GM08714 (cell line): ENCODE data around the gene NFKBIZ.

ENCODE experiments used
- H3K4me3 ChIP-seq: fragments of 200-500 bp; sonication (Bioruptor generic); 2 replicates; pipeline ENCODE4 v1.5.1; 2014; ENCODE audit warnings: mild to moderate bottlenecking, low read length, inconsistent platforms
- ZNF274 ChIP-seq: IDR thresholded peaks from 2 replicates; pipeline ENCODE4 v1.6.1; 2012; ENCODE audit warnings: mild to moderate bottlenecking, low read depth, low read length

NFKBIZ gene, protein sequence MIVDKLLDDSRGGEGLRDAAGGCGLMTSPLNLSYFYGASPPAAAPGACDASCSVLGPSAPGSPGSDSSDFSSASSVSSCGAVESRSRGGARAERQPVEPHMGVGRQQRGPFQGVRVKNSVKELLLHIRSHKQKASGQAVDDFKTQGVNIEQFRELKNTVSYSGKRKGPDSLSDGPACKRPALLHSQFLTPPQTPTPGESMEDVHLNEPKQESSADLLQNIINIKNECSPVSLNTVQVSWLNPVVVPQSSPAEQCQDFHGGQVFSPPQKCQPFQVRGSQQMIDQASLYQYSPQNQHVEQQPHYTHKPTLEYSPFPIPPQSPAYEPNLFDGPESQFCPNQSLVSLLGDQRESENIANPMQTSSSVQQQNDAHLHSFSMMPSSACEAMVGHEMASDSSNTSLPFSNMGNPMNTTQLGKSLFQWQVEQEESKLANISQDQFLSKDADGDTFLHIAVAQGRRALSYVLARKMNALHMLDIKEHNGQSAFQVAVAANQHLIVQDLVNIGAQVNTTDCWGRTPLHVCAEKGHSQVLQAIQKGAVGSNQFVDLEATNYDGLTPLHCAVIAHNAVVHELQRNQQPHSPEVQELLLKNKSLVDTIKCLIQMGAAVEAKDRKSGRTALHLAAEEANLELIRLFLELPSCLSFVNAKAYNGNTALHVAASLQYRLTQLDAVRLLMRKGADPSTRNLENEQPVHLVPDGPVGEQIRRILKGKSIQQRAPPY

DNA sequence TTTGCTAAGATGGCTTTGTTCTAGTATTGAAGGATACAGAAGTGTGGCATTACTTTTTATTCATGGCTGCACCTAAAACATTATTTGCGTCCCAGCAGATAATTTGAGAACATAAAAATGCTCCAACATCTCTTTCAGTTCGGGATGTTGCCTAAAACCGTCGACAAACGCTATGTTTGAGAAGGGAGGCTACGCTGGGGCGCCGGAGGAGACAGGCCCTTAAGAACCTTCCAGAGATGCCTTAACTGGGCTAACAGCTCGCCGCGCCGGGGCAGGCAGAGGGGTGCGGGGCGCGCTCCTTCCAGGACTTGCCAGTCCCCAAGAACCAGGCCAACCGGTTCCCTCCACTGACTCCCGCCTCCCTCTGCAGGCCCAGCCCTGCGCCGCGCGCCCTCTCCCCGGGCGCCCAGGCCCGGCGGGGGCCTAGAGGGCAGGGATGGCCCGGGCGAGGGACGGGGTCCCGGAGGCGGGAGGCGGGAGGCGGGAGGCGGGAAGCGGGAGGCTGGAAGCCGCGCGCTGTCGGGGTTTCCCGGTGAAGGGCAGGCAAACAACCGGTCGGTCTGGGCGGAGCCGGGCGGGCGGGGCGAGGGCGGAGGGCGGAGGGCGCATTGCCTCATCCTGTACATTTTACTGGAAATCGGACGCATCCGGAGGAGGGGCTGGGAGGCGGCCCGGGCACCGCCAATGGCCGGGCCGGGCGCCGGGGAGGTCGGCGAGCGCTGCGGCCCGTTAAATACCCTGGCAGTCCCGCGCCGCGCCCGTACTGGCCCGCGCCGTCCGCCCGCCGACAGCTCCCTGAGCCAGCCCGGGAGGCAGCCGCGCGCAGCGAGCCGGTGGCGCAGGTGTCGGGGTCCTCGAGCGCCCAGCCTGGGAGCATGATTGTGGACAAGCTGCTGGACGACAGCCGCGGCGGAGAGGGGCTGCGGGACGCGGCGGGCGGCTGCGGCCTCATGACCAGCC, at the start of gene NFKBIZ:
TSS of gene NFKBIZ (plus strand) at position 761 of the 960 bp plus-strand sequence. CDS start at position 876, 115 bp downstream.
- H3K4me3 ChIP-seq, result peak within 1 kb of the TSS; percentile 98
- no peak for TF ChIP-seq ZNF274

DNA sequence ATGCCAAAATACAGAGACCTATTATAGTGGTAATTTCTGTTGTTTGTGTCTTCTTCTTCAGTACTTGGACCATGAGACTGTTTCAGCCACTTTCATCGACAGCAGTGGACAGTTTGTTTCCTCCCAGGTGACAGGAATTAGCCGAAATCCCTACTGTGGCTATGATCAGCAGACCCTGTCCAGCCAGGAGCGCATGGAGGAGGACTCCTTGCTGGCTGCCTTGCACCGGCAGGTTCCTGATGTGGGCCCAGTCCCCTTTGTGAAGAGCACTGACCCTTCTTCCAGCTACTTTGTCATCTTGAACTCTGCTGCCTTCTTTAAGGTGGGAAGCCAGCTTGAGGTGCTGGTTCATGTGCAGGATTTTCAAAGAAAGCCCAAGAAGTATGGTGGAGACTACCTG, 48.1 kb upstream of the NFKBIZ start:
- no peak overlapping the region for H3K4me3 ChIP-seq
- no peak for TF ChIP-seq ZNF274

GRCh38 chr3:101802179-101802578, 47.1 kb upstream of the NFKBIZ start:
- no peak for TF ChIP-seq ZNF274
- no peak overlapping the region for H3K4me3 ChIP-seq

DNA sequence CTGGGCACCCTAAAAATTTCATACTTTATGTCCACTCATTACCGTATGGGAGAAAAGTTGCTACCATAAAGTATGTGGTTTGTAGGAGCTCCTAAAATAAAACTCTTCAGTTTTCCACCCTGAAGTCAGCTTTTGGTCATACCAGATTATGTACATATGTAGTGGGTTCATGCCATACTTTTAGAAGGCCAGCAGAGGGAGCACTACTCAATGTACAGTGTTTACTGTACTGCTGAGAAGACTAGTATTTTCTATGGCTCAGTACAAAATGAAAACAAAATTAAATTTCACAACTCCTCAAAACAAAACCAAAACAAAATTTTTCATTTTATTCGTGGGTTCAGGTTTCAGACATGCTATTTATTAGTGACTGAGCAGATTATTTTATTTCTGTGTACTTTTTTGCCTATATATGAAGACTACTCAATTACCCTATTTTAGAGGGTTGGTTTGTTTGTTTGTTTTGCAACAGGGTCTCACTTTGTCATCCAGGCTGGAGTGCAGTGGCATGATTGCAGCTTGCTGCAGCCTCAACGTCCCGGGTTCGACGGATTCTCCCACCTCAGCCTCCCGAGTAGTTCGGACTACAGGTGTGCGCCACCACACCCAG, 46.0 kb upstream of the NFKBIZ start:
- no peak overlapping the region for H3K4me3 ChIP-seq
- no peak for TF ChIP-seq ZNF274

DNA sequence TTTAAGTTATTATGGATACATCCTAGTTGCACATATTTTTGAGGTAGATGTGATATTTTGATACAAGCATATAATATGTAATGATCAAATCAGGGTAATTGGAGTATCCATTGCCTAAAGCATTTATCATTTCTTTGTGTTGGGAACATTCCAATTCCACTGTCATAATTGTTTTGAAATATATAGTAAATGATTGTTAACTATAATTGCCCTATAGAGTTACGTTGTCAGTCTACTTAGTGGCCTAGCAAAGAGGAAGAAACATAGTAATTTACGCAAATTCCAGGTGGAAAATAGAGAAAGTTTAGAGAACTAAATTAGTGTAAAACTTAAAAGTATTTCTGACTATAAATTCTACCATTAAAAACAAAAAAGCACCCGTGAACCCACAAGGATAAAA, 45.4 kb upstream of the NFKBIZ start:
- no peak for TF ChIP-seq ZNF274
- no peak overlapping the region for H3K4me3 ChIP-seq

DNA sequence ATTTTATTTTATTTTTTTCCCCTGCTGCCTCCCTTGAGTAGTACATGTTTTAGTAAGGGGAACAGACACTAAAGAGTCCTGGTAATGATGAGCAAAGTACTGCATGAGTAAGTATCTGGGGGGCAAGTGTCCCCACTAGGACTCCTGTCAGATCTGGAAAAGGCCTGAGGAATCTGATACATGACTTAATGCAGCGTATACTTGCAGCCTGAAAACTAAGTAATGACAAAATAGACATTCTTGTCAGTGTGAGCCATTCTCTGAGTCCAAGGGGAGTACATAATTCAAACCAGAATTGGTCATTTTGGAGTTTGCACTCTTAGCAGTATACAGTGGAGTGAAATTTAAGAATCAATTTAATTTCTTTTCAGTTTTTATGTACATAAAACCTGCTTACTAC, 42.8 kb upstream of the NFKBIZ start:
- no peak for TF ChIP-seq ZNF274
- no peak overlapping the region for H3K4me3 ChIP-seq

- H3K4me3 ChIP-seq, result no peak overlapping the region
- no peak for TF ChIP-seq ZNF274
These were observed 41.4 kb upstream of the NFKBIZ start for GRCh38 chr3:101807888-101808287.

- TF ChIP-seq ZNF274, result no peak
- H3K4me3 ChIP-seq, result no peak overlapping the region
These were observed 39.9 kb upstream of the NFKBIZ start for GRCh38 chr3:101809178-101810021.

DNA sequence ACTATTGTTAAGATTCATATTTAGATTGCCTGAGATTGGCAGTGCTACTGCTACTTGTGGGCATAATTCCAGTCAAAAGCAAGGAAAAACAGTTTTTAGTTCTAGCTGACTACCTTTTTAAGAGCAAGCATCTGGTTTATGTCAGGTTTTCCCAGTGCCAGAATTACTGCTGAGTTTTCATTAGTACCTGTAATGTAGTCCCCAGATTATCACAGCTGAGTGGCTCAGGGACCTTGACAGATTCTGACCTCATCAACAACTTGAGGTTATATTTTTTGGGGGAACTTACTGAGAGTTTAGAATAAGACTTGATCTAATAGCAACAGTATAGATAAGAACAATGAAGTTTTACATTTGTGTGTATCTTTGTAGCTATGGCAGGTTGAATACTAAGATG, 39.3 kb upstream of the NFKBIZ start:
- no peak for TF ChIP-seq ZNF274
- no peak overlapping the region for H3K4me3 ChIP-seq

- no peak overlapping the region for H3K4me3 ChIP-seq
- TF ChIP-seq ZNF274, result no peak
These were observed 37.4 kb upstream of the NFKBIZ start for GRCh38 chr3:101811875-101812274.

- no peak for TF ChIP-seq ZNF274
- H3K4me3 ChIP-seq, result no peak overlapping the region
These were observed 36.4 kb upstream of the NFKBIZ start for GRCh38 chr3:101812895-101813294.

DNA sequence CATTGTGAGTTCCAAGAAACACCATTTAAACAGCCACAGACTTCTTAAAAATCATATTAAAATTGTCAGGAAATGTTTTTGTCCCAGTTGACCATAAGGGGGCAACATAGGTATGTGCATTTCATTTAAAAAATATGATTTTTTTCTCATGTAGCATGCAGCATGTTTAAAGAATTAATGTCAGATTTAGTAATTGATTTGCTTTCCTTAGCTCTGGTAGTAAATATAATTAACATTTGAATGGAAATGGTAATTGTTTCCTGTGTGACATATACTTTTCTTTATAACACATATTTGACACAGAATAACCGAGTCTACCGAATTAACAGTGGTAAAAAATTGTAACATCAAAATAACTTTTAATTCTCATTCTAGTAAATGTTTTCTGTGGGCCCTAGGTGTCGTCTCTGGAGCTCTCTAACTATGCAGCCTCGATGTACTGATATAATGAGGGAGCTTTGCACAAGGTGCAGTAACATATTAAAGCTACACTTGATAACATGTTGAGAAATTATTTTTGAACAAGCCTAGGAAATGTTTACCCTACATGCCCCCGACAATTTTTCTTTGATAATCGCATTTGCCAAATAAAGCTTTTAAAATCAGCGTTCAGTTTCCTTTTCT, 35.4 kb upstream of the NFKBIZ start:
- no peak overlapping the region for H3K4me3 ChIP-seq

More for the DNA sequence above, 35.4 kb upstream of the NFKBIZ start:
- TF ChIP-seq ZNF274, result no peak
